Measurements from ENCODE around the gene ISM2.
A peak's percentile ranks its signal among the peaks of the same experiment; 100 is the strongest.
"Not testable (repeated sequence)": the region's sequence is repeated elsewhere in the genome, so short reads cannot be mapped to it uniquely, and the experiment has no call there.

The ISM2 gene

DNA sequence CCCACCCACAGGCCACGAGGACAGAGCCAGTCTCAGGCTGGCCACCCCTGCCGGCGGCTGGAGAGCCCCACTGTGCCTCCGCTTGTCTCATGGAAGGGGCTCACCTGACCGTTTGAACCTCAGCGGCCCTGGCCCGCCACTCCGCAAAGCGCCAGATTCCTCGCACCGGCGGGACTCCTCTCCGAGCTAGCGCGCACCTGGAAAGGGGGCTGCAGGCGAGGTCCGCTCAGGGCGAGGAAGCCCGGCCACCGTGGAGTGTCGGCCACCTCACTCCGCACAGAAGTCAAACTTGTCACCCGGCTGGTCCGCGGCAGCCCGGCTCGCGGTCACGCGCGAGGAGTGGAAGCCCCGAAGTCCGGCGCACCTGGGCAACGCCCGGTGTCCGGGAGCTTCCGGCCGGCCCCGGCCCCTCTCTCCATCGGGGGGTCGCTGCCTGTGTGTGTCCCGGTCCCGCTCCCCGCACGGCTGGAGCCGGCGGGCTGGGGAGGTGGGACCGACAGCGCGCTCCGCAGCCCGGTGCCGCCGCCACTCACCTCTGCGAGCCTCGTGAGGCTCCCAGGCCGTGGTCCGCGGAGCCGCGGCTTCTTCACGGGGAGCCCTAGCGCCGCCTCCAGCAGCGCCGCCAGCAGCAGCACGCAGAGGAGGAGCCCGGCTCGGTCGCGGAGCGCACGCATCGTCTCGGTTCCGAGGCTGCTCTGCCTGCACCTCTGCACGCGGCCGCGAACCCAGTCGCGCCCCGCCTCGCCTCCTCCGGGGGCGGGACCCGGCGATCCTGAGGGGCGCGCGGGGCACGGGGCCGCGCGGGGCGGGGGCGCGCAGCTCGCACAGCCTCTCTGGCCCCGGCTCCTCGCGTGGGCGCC is at the start of gene ISM2:
ISM2 (minus strand) TSS at position 697 of the 860 bp plus-strand sequence; CDS start at position 674, 23 bp downstream.
- no peak for DNase-seq (ENCODE audit: low read depth)
- peak within 1 kb of the TSS; percentile 54 for H3K4me3 ChIP-seq (ENCODE audit: low read depth, low read length)

DNA sequence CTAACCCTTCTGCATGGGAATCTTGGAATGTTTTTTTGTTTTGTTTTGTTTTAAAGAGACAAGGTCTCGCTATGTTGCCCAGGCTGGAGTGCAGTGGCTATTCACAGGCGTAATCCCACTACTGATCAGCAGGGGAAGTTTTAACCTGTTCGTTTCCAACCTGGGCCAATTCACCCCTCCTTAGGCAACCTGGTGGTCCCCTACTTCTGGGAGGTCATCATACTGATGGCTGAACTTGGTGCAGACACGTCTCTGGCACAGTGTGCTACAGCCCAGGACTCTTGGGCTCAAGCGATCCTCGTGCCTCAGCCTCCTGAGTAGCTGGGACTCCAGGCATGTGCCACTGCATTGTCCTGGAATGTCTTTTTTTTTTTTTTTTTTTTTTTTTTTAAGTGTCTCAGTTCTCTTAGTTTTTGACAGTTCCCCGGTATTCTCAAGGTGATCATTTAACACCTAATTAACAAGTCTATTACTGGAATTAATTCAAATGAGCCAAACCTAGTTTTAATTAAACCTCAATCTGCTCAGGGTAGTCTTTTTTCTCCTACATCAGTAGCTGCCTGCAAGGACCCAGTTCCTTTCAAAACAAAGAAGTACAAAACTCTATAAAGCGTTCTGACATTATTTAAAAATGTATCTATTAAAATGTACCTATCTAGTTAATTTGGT is 49.0 kb upstream of the ISM2 start:
- DNase-seq (ENCODE audit: low read depth), result no peak
- H3K4me3 ChIP-seq (ENCODE audit: low read depth, low read length), result no peak overlapping the region

DNA sequence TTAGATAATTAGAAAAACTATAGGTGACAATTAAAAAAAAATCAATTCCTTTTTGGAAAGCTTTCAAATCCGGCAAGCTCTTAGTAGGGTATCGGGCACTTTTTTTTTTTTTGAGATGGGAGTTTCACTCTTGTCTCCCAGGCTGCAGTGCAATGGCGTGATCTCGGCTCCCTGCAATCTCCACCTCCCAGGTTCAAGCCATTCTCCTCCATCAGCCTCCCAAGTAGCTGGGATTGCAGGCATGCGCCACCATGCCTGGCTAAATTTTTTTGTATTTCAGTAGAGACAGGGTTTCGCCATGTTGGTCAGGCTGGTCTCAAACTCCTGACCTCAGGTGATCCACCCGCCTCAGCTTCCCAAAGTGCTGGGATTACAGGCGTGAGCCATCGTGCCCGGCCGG is 46.6 kb upstream of the ISM2 start:
- not testable (repeated sequence) for DNase-seq (ENCODE audit: low read depth); H3K4me3 ChIP-seq (ENCODE audit: low read depth, low read length)

DNA sequence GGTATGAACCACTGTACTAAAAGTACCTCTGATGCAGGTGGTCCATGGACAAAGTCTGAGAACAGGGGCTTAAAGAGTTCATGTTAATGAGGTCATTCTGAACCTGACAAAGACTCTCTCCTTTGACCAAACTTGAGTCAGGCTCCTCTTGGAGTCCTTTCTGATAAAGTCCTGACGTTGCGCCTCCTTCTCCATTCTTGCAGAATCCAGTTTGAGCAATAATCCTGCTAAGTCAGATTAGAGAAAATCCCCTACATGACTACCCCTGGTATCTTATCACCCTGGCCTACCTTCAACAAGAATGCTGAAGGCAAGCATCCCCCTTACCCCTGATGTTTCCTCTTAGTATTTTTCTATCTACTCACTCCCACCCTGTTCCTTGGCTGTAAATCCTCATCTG is 46.0 kb upstream of the ISM2 start:
- DNase-seq (ENCODE audit: low read depth), result no peak
- H3K4me3 ChIP-seq (ENCODE audit: low read depth, low read length), result no peak overlapping the region

DNA sequence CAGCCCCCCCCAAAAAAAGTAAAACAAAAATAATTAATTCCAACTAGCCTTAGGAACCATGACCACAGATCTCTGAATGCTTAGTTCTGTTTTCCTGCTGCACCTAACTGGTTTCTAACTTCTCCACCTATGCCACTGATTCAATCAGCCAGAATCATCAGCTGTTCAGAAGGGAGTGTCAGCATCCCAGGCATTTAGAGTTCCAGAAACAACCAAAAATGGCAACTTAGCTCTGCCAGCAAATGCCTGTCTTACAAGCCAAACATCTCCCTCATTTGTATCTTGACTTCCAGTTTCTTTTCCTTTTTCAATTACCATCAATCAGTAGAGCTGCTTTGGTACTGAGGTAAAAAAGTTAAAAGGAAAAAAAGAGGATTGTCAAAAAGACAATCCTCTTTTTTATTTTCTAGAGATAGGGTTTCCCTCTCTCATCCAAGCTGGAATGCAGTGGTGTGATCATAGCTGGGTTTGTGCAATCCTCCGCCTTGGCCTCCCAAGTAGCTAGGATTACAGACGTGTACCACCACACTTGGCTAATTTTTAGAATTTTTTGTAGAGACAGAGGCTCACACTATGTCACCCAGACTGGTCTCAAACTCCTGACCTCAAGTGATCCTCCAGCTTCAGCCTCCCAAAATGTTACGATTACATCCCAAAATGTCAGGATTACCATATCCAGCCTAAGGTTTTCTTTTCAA is 45.2 kb upstream of the ISM2 start:
- no peak for DNase-seq (ENCODE audit: low read depth)
- no peak overlapping the region for H3K4me3 ChIP-seq (ENCODE audit: low read depth, low read length)

DNA sequence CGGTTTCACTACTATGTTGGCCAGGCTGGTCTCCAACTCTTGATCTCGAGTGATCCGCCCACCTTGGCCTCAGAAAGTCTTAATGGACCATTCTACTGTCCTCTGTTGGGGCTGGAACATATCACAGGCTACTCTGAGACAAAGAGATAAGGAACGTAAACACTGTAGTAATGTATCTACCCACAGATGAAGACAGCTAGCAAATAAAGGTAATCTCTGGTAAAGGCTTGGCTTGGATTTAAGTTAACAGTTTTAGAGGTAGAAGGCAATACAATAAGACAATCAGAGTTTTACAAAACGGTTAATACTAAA is 44.6 kb upstream of the ISM2 start:
- DNase-seq (ENCODE audit: low read depth), result no peak
- no peak overlapping the region for H3K4me3 ChIP-seq (ENCODE audit: low read depth, low read length)

DNA sequence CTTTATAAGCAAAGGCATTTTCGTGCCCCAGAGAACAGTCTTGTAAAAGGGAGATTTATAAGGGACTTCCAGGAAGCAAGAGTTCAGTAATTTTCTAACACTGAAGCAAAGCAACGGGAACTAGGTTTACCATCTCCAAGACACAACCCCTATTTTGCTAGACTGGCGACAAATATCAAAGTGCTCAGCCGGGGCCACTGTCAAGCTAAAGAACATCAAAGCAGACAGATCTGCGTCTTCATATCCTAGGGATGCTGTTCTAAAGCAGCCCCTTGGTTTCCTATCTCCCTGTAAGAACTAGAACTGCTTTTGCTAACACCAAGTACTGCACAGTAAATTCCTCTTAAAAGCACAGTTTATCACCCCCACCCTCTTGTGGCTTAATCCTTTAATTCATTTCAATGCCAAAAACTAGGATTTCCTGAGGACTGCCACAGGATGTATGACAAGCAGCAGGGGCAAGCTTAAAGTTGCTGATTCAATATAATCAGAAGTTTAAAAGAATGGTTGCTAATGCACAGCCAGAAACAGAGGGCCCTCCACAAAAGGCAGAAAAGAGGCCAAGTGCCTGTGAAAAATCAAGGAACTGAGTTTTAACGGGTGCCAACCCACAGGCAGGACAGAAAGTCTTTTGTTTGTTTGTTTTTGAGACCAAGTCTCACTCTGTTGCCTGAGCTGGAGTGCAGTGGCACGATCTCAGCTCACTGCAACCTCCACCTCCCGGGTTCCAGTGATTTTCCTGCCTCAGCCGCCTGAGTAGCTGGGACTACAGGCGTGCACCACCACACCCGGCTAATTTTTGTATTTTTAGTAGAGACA is 44.0 kb upstream of the ISM2 start:
- DNase-seq (ENCODE audit: low read depth), result no peak
- H3K4me3 ChIP-seq (ENCODE audit: low read depth, low read length), result no peak overlapping the region

DNA sequence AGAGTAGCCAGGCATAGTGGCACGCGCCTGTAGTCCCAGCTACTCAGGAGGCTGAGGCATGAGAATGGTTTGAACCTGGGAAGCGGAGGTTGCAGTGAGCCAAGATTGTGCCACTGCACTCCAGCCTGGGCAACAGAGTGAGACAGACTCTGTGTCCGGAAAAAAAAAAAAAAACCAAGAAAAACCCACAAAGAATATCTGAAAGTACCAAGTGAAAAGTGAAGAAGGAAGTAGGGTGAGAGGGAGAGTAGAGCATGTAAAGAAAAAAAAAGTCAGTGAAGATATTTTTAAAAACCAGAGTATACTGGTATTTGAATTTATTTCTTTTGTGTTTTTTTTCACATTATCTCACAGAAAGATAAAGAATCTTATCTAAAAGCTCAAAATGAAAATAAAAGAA is 43.3 kb upstream of the ISM2 start:
- no peak for DNase-seq (ENCODE audit: low read depth)
- H3K4me3 ChIP-seq (ENCODE audit: low read depth, low read length), result no peak overlapping the region

DNA sequence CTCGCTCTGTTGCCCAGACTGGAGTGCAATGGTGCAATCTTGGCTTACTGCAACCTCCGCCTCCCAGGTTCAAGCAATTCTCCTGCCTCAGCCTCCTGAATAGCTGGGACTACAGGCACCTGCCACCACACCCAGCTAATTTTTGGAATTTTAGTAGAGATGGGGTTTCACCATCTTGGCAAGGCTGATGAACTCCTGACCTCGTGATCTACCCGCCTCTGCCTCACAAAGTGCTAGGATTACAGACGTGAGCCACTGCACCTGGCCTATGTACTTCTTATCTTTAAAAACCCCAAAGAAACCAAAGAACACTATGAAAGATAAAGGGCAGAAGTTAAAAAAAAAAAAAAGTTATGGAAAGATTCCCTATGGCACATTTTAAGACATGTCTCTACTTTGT is 38.3 kb upstream of the ISM2 start:
- not testable (repeated sequence) for H3K4me3 ChIP-seq (ENCODE audit: low read depth, low read length); DNase-seq (ENCODE audit: low read depth)

DNA sequence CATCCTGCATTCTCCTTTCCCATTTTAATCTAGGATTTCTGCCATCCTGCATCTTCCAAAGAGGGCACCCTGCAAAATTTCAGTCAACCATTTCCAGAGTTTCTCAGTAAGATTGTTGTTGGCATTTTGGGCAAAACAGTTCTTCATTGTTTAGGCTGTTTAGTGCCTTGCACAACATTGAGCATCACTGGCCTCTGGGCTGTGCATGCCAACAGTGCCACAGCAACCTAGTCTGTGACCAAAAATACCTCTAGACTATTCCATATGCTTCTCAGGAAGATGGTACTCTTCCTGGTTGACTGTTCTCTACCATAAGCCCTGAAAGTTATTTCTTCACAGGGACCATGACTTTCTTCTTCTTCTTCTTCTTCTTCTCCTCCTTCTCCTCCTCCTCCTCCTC is 32.5 kb upstream of the ISM2 start:
- no peak for DNase-seq (ENCODE audit: low read depth)

DNA sequence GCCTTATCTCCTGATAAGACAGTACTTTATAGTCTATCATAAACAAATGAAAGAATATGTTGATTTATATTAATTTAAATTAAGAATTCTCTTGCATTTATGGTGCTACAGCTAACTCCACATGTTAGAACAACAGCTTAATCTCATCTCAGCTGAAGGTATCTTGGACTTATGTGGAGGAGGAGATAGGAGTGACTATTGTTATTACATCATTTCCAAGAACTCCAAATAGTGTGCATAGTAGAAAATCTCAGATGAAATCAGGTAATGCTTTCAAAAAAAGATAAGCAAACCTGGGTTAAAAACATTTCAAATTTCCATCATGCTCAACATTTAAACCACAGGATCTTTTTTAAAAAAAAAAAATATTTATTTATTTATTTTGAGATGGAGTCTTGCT is 31.3 kb upstream of the ISM2 start:
- DNase-seq (ENCODE audit: low read depth), result no peak
- no peak overlapping the region for H3K4me3 ChIP-seq (ENCODE audit: low read depth, low read length)

More for the DNA sequence above, 32.5 kb upstream of the ISM2 start:
- no peak overlapping the region for H3K4me3 ChIP-seq (ENCODE audit: low read depth, low read length)

DNA sequence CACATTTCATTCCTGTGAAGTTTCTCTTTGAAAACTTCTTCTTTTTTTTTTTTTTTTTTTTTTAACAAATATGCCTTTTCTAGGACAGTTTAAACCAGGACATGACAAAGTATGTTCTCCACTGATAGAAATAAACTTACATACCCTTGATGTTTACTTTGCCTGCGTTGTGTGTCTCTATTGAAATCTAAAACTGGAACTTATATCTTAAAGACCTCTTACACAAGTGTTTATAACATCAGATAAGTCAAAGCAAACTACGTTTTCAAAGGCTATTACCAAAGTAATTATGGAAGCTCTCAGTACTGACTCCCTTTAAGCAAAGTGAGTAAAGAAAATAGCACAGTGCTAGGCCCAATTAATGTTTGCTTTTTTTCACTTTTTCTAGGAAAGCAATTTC is 30.6 kb upstream of the ISM2 start:
- H3K4me3 ChIP-seq (ENCODE audit: low read depth, low read length), result no peak overlapping the region
- no peak for DNase-seq (ENCODE audit: low read depth)

DNA sequence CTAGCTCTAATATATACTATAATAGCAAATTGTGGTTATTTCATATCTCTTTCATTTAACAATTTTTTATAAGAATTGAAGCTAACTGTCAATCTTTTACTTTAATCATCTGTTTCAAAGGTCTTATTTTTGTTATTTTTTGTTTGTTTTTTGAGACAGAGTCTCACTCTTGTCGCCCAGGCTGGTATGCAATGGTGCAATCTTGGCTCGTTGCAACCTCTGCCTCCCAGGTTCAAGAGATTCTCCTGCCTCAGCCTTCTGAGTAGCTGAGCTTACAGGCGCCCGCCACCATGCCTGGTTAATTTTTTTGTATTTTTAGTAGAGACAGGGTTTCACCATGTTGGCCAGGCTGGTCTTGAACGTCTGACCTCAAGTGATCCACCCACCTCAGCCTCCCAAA is 30.1 kb upstream of the ISM2 start:
- DNase-seq (ENCODE audit: low read depth); H3K4me3 ChIP-seq (ENCODE audit: low read depth, low read length): not testable (repeated sequence)

DNA sequence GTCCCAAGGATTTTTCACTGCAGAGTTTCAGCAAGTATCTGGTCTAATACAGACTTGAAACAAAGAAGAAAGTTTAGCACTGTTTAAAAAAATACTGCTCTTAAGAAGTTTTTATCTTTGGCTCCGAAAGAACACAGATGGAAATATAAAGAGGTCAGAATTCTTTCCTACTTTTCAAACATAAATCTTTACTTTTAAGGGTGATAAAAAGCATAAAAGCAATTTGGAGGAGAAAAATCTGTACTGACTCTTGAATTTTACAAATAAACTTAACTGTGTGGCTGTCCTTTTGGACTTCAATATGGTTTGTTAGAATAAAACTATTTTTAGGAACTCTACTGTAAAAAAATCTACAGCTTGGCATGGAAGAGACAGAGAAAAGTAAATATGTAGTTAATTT is 27.6 kb upstream of the ISM2 start:
- DNase-seq (ENCODE audit: low read depth), result no peak
- H3K4me3 ChIP-seq (ENCODE audit: low read depth, low read length), result no peak overlapping the region

DNA sequence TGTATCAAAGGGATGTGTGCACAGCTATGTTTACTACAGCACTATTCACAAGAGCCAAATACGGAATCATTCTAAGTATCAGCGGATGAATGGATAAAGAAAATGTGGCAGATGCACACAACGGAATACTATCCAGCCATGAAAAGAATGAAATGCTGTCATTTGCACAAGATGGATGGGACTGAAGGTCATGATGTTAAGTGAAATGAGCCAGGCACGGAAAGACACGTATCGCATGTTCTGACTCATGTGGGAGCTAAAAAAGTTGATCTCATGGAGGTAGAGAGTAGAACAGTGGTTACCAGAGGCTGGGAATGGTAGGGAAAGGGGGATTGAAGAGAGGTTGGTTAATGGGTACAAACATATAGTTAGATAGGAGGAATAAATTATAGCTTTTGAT is 25.9 kb upstream of the ISM2 start:
- H3K4me3 ChIP-seq (ENCODE audit: low read depth, low read length), result no peak overlapping the region
- no peak for DNase-seq (ENCODE audit: low read depth)

DNA sequence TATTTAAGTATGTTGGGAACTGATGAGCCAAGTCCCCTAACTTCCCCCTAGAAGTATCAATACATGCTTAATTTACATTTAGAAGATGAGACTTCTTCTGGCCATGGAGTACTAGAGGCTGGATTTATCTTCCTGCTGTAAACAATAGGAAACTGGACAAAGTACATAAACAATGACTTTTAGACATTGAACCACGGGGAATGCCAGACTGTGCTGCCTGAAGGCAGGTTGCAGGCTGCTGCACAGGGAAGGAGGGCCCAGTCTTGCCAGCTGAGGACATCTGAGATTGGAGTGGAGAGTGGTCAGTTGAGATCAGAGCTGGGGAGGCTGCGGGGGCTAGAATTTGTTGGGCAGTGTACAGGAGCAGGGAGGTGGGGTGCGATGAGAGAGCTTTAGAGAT is 24.5 kb upstream of the ISM2 start:
- DNase-seq (ENCODE audit: low read depth), result no peak
- H3K4me3 ChIP-seq (ENCODE audit: low read depth, low read length), result no peak overlapping the region

DNA sequence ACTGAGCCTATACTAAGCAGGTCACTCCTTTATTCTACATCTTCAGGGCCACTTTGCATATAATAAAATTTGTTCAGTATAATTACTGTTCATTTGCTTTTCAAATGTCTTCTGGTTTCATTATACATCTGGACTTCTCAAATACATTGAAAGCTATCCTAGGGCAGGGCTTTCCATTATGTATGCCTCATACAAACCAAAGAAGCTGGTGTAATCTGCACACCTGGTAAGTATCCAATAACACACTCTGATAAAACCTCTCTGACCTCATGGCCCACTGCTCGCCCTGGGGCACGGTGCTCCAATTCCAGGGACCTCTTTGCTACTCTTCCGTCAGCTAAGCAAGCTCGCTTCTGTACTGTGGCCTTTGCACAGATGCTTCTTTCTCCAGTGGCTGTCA is 21.9 kb upstream of the ISM2 start:
- no peak for DNase-seq (ENCODE audit: low read depth)
- no peak overlapping the region for H3K4me3 ChIP-seq (ENCODE audit: low read depth, low read length)

DNA sequence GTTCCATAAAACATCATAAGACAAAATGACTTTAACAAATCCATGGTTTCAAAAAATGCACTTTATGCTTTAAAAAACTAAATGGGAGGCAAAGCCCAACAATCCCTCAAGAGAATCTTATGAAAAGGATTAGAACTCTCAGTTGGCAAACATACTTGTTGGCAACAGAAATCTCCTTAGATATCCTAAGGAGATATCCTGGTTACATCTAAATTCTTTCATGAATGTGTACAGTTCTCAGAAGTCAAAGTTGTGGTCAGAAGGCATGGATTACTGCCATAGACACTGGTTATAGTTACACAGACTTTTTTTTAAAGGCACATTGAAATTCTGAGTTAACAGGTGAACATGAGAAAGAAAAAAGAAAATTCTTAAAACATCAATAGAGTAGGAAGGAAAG is 17.5 kb upstream of the ISM2 start:
- no peak overlapping the region for H3K4me3 ChIP-seq (ENCODE audit: low read depth, low read length)
- no peak for DNase-seq (ENCODE audit: low read depth)

DNA sequence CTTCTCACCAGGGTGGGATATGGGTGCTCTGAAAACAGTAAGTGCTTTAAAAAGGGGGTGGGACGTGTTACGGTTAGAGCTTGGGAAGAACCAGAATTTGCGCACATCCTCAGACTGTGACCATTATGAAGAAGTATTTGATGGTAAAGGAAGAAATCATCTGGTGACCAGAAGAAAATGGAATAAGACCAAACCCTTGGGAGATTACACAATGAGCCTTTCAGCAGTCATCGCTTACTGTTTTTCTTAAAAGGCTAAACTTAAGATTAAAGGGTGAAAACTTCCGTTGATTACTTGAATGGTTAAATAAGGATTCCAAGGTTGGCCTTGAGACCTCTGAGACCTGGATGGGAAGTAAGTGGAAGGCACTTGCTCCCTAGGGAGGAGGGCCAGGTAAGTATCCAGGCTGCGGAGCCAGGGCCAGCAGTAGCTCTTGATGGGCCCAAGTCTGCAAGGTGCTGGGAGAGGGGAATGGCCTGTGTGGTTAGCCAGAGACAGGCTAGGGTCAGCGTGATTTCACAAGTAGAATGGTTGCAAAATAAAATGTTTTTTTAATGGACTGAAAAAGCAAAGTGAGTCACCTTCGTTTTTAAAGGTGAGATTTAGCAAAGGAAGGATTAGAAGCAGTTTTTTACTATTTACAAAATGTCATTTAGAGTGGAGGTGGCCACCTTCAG is 13.0 kb upstream of the ISM2 start:
- no peak overlapping the region for H3K4me3 ChIP-seq (ENCODE audit: low read depth, low read length)
- DNase-seq (ENCODE audit: low read depth), result no peak

All from skeletal muscle cell (primary cell).